NCI-H510A (cell line): ENCODE measurements around the gene FXYD3.
"Not testable (repeated sequence)": the region's sequence is repeated elsewhere in the genome, so short reads cannot be mapped to it uniquely, and the experiment has no call there.

Experiments
- DNase-seq: peaks from one replicate; lab custom pipeline; 2025; lab: John Stamatoyannopoulos, UW

The FXYD3 gene

GRCh38 chr19:35142606-35143230 is 27.1 kb downstream of the FXYD3 start:
- DNase-seq: no peak

- DNase-seq: no peak
These were observed 27.6 kb downstream of the FXYD3 start, which contains the start of gene FXYD7 for GRCh38 chr19:35143231-35143715. Gene FXYD7 (plus strand): TSS chr19:35143255. CDS start chr19:35143334, 79 bp downstream.

- DNase-seq: no peak
These were observed 28.2 kb downstream of the FXYD3 start for GRCh38 chr19:35143818-35144217.

GRCh38 chr19:35144259-35144599 is 28.6 kb downstream of the FXYD3 start:
- no peak for DNase-seq

GRCh38 chr19:35144600-35145436 is 29.2 kb downstream of the FXYD3 start:
- DNase-seq: no peak

- DNase-seq: no peak
These were observed 31.3 kb downstream of the FXYD3 start for GRCh38 chr19:35146746-35147459.

- no peak for DNase-seq
These were observed 33.8 kb downstream of the FXYD3 start for GRCh38 chr19:35149463-35149862.

- DNase-seq: no peak
These were observed 34.8 kb downstream of the FXYD3 start for GRCh38 chr19:35150445-35150844.

- no peak for DNase-seq
These were observed 35.8 kb downstream of the FXYD3 start for GRCh38 chr19:35151273-35152065.

- DNase-seq: not testable (repeated sequence)
These were observed 37.5 kb downstream of the FXYD3 start for GRCh38 chr19:35153129-35153522.

GRCh38 chr19:35153701-35154524 is 38.3 kb downstream of the FXYD3 start:
- DNase-seq: no peak

- DNase-seq: no peak
These were observed 39.1 kb downstream of the FXYD3 start, which contains the start of gene FXYD5 for GRCh38 chr19:35154525-35155406. Gene FXYD5 (plus strand): TSS chr19:35154735. CDS start chr19:35155551, 816 bp downstream.

GRCh38 chr19:35155441-35155840 is 39.8 kb downstream of the FXYD3 start:
- no peak for DNase-seq

- no peak for DNase-seq
These were observed 40.5 kb downstream of the FXYD3 start for GRCh38 chr19:35155981-35156672.

GRCh38 chr19:35156673-35157014 is 41.0 kb downstream of the FXYD3 start:
- DNase-seq: no peak

- no peak for DNase-seq
These were observed 41.8 kb downstream of the FXYD3 start for GRCh38 chr19:35157431-35157830.

- no peak for DNase-seq
These were observed 44.0 kb downstream of the FXYD3 start for GRCh38 chr19:35159606-35160005.

- DNase-seq: no peak
These were observed 45.2 kb downstream of the FXYD3 start for GRCh38 chr19:35160629-35161433.

GRCh38 chr19:35161434-35161743 is 45.8 kb downstream of the FXYD3 start:
- DNase-seq: no peak
